ENCODE results near the gene ANK3. TPM values are rescaled to one million over a fixed set of nuclear protein-coding genes. Genes with fewer than 3 reads are reported as not detected.

Gene ANK3
- total RNA-seq, 2 experiments from 2014 or later = 43.5 to 47.1 TPM

DNA sequence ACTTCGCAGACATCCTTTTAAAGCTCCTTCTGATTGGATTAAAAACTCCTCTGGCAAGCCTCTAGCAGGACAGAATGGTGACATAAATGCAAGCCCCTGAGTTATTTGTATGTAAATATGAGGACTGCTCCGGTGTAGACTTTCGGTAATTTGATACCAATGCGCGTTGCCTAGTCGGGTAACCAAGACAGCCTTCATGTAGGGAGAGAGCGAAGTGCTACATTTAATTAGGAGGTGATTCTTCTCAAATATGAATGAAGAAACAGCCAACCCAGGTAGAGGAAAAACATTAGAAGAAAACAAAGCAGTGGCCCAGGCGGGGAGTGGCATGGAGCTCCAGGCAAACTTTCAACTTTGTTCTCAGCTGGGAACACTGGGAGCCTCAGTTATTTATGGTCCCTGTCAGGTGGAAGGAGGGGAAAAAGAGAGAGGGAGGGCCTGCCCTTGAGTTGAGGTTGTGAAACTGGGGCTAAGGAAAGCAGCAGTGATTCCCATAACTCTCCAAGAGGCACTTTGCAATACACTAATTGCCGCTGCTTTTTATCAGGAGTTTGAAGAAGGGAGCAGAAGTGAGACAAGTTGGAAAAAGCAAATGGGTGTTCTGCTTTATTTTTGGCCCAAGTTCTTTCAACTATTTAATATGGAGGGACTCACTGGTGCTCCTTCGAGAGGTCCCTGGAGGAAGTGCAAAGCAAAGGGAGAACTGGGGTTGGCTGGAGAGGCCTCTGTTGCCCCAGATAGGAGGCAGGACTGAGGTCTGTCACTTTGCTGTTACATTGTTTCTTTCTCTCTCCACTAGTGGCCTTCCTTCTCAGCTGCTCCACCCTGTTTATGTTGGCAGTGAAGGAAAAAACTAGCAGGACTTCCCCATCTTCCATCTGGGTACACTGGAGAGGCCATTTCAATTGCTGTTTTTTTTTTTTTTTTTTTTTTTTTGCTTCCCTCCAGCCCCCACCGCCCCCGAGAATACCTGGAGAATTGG is 248.7 kb downstream of the ANK3 start:
- no peaks in the 10 kb centered on the region for H3K9me3 Mint-ChIP-seq
- ChIA-PET POLR2A (no interaction called here), CTCF (no interaction called here)
- DNase-seq = no peak
- no peaks in the 10 kb centered on the region for H3K4me1 Mint-ChIP-seq
- no peaks in the 10 kb centered on the region for H3K27me3 Mint-ChIP-seq
- no peak overlapping the region for H3K4me3 Mint-ChIP-seq
- H3K36me3 Mint-ChIP-seq (ENCODE audit: low read depth) = peaks cover 12% of the 10 kb centered on the region
- H3K27ac Mint-ChIP-seq = no peak overlapping the region

DNA sequence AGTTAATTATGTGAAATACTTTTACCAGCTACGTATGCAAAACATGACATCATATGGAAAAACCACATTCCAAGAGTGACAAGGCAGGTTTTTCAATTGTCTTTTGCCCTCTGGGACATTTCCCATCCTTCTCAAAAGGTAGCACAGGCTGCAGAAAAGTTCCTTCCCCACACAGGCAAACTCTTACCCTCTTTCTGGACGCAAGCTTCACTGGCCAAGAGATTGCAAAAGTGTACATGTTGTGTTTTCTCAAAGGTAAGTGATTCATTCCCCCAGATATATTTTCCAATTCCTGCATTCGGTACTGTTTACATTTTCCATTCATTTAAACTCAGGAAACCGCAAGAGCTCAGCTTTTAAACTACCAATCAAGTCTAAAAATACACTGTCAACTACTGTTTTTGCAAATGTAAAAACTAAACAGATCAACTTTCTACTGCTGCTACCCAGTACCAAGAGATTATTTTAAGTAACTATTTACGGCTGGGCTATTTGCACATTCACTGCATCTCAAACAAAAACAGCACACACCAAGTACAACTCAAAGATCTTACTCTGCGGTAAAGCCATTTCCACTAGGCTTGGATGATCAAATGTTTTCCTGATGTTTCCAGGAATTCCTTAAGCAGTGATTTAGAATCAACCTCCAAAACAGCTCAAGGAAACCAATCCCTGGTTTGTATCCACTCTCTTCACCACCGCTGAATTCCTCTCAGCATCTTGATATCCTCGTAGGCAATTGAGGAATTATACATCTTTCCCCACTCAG is 249.7 kb downstream of the ANK3 start:
- peaks cover 5% of the 10 kb centered on the region for H3K4me1 Mint-ChIP-seq
- no peak overlapping the region for H3K27ac Mint-ChIP-seq
- CTCF ChIA-PET = interaction anchor here (0.6 to 0.9 kb wide), 2 partner anchors 16 to 1898 kb away, joined by 3 to 4 read pairs; no protein-coding TSS in a partner anchor
- H3K9me3 Mint-ChIP-seq = no peaks in the 10 kb centered on the region
- peaks cover 13% of the 10 kb centered on the region for H3K36me3 Mint-ChIP-seq (ENCODE audit: low read depth)
- POLR2A ChIA-PET = no interaction called here
- DNase-seq = no peak
- no peaks in the 10 kb centered on the region for H3K27me3 Mint-ChIP-seq
- no peak overlapping the region for H3K4me3 Mint-ChIP-seq

DNA sequence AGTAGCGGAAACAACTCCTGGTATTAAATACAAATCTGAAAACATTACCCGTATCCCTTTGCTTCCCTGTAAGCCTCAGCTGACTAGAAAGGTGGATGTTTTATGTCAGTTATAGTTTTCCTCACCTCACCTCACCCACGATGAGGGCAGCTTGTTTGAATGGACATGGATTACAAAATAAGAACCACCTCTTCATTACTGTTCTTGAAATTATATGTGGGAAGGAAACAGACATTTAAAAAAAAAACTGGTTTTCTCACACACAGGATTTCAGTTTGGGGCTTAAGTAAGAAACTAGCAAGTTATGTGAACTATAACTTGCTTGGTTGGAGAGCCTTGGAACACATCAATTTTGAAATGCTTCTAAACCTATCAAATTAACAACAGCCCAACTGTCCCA is 250.4 kb downstream of the ANK3 start:
- no peak for DNase-seq
- H3K4me1 Mint-ChIP-seq = peaks cover 10% of the 10 kb centered on the region
- POLR2A ChIA-PET = no interaction called here
- no peaks in the 10 kb centered on the region for H3K27me3 Mint-ChIP-seq
- H3K4me3 Mint-ChIP-seq = no peak overlapping the region
- H3K9me3 Mint-ChIP-seq = no peaks in the 10 kb centered on the region
- H3K27ac Mint-ChIP-seq = no peak overlapping the region
- peaks cover 9% of the 10 kb centered on the region for H3K36me3 Mint-ChIP-seq (ENCODE audit: low read depth)
- CTCF ChIA-PET = interaction anchor here (0.9 kb wide), 1 partner anchor 17 kb away, joined by 3 read pairs; no protein-coding TSS in a partner anchor

DNA sequence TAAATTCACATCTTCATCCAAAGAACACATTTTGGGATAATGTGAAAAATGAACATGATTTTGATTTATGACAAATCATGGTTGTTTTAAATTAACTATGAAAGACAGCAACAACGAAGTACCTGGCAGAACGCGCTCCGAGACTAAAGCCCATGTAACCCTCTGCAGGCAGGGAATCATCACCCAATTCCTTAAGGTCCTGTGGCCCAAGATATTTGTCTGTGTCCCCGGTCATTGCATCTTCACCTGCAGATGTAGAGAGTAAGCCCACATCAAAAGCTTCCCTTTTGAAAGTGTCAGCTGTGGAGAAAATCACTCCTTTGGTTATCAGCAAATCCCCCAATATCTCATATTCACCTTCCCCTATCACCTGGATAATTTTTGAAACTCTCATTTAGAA is 250.8 kb downstream of the ANK3 start:
- ChIA-PET POLR2A (no interaction called here), CTCF (interaction anchor here (0.9 kb wide), 1 partner anchor 17 kb away, joined by 3 read pairs; no protein-coding TSS in a partner anchor)
- H3K4me1 Mint-ChIP-seq = peaks cover 10% of the 10 kb centered on the region
- no peak for DNase-seq
- no peak overlapping the region for H3K27ac Mint-ChIP-seq
- no peaks in the 10 kb centered on the region for H3K27me3 Mint-ChIP-seq
- no peaks in the 10 kb centered on the region for H3K9me3 Mint-ChIP-seq
- H3K36me3 Mint-ChIP-seq (ENCODE audit: low read depth) = peaks cover 12% of the 10 kb centered on the region
- H3K4me3 Mint-ChIP-seq = no peak overlapping the region

DNA sequence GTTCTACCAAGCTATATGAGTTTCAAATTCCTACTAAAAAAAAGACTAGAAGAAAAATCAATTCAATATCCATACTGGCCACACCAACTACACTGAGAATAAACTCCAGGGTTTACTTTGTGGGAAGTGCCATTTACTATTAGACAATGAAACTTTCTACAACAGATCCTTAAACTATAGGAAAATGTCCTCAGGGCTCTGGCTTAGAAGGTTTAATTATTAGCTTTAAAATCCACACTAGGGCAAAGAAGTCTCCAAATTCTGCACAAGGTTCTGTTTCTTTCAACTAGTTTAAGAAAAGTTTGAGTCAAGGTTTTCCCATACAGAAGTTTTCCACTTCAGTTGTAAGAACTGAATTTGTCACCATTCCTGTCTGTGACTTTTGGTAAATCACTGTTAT is 251.6 kb downstream of the ANK3 start:
- no peaks in the 10 kb centered on the region for H3K9me3 Mint-ChIP-seq
- H3K4me3 Mint-ChIP-seq = no peak overlapping the region
- no peaks in the 10 kb centered on the region for H3K27me3 Mint-ChIP-seq
- H3K27ac Mint-ChIP-seq = no peak overlapping the region
- DNase-seq = no peak
- ChIA-PET CTCF (no interaction called here), POLR2A (no interaction called here)
- H3K36me3 Mint-ChIP-seq (ENCODE audit: low read depth) = peaks cover 15% of the 10 kb centered on the region
- H3K4me1 Mint-ChIP-seq = peaks cover 10% of the 10 kb centered on the region

DNA sequence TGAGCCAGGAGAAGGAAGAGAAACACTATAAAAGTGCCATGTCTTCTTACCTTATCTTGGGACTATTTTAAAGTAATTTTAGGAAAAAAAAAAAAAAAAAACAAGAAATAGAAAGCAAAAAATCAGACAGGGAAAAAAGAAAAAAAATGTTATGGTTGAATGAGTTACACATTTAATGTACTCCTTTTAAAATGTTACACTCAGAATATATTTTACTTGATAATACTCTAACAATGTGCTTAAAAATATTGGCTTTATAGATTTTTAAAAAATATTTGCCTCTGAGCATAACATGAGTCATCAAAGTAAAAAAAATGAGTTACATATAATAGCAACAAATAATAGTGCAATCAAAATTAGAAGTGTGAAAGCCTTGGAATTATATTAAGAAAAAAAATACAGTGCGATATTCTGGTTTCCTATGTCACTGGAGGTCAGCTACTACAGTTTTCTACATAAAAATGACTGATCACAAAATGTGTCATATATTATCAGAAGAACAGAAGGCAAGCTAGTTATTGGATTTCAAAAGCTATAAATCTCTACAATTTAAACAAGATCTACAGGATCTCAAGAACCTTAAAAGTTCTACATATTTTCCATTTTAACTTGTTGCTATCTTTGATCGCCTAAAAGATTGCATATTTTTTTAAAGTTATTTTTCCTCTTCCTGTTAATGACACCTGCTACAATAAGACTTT is 252.2 kb downstream of the ANK3 start:
- CTCF ChIA-PET = no interaction called here
- Mint-ChIP-seq H3K9me3 (no peaks in the 10 kb centered on the region), H3K4me1 (peaks cover 10% of the 10 kb centered on the region), H3K4me3 (no peak overlapping the region), H3K27me3 (no peaks in the 10 kb centered on the region), H3K27ac (no peak overlapping the region), H3K36me3 (ENCODE audit: low read depth) (peaks cover 16% of the 10 kb centered on the region)
- POLR2A ChIA-PET = no interaction called here
- DNase-seq = no peak

DNA sequence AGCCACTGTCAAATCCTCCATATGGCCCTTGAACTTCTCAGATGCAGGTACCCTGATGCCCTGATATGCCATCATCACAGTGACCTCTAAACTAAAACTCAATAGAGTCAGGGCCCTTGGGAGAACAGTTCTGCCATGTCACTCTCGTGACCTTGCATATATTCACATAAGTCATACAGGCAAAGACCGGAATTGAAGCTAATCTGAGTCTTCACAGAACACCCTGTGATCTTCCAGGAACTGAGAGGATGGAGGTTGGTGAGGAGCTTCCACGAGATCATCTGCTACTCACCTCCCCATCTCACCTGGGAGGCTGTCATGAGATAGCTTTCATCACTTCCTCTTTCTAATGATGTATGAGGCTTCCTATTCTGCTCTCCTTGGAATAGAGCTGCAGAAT is 254.7 kb downstream of the ANK3 start:
- CTCF ChIA-PET = interaction anchor here (0.6 kb wide), 1 partner anchor 42 kb away, joined by 3 read pairs; no protein-coding TSS in a partner anchor

DNA sequence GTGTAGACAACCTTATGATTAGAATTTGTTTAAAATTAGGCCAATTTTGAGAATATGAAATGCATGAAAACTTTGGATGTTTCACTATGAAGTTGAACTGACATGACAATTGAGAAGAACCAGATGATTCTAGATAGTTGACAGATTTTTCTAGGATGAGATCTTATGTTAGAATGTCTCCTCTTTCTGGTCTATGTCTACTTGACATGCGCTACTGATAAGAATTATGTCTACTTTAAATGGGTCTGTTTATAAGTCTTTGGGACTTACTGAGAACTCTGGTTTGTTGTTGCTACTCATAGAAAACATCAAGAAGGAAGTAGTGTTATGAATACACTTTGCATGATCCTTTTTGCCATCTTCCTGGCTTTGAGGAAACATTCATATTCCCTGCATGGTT is 255.1 kb downstream of the ANK3 start:
- no peak for DNase-seq
- ChIA-PET CTCF (interaction anchor here (0.6 kb wide), 1 partner anchor 43 kb away, joined by 3 read pairs; no protein-coding TSS in a partner anchor), POLR2A (no interaction called here)
- Mint-ChIP-seq H3K4me3 (no peak overlapping the region), H3K27ac (no peak overlapping the region), H3K27me3 (no peaks in the 10 kb centered on the region), H3K36me3 (ENCODE audit: low read depth) (peaks cover 19% of the 10 kb centered on the region), H3K4me1 (peaks cover 10% of the 10 kb centered on the region), H3K9me3 (no peaks in the 10 kb centered on the region)

More for the DNA sequence above, 254.7 kb downstream of the ANK3 start:
- Mint-ChIP-seq H3K27ac (no peak overlapping the region), H3K36me3 (ENCODE audit: low read depth) (peaks cover 19% of the 10 kb centered on the region), H3K4me1 (peaks cover 10% of the 10 kb centered on the region), H3K27me3 (no peaks in the 10 kb centered on the region), H3K9me3 (no peaks in the 10 kb centered on the region), H3K4me3 (no peak overlapping the region)
- no peak for DNase-seq
- POLR2A ChIA-PET = no interaction called here

DNA sequence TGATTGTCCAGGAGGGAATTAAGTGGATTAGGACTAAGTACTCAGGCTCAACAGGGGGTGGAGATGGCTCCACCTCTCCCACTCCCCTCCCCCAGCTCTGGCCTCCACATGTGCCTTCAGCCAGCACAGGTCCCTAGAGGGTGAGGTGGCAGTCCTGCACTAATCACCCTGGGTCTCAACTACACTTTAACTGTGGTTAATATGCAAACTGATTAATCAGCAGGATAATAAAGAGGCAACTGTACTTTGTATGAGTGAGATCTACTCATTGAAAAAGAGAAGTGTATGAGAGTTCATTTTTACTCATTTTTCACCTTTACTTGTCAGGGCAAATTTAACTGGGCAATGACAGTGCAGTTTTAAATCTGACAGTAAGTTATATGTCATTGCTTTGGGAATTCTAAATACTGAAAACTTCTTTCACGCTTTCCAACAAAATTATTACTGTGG is 259.5 kb downstream of the ANK3 start:
- peaks cover 16% of the 10 kb centered on the region for H3K36me3 Mint-ChIP-seq (ENCODE audit: low read depth)
- DNase-seq = no peak
- CTCF ChIA-PET = no interaction called here
- peaks cover 6% of the 10 kb centered on the region for H3K4me1 Mint-ChIP-seq
- POLR2A ChIA-PET = no interaction called here
- no peak overlapping the region for H3K27ac Mint-ChIP-seq
- H3K9me3 Mint-ChIP-seq = no peaks in the 10 kb centered on the region
- H3K4me3 Mint-ChIP-seq = no peak overlapping the region
- no peaks in the 10 kb centered on the region for H3K27me3 Mint-ChIP-seq

DNA sequence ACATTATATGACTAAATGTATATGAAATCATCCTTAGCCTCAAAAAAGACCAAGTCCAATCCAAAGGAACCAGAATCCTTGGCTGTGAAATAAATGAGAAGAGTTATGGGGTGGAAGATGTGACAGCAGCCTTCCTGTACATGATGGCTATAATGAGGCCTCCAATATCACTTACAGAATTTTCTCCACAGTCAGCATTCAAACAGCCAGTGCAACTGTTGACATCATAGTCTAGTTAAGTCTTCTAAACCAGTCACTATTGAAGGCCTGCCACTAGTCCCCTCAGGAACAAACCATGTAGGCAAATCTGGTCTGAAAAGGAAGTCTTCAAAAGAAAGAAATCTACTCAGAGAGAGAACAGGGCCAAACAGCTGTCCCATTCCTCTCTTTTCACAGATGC is 263.8 kb downstream of the ANK3 start:
- Mint-ChIP-seq H3K9me3 (no peaks in the 10 kb centered on the region), H3K27me3 (no peaks in the 10 kb centered on the region), H3K36me3 (ENCODE audit: low read depth) (no peaks in the 10 kb centered on the region), H3K4me1 (no peaks in the 10 kb centered on the region), H3K27ac (no peak overlapping the region), H3K4me3 (no peak overlapping the region)
- ChIA-PET CTCF (no interaction called here), POLR2A (no interaction called here)
- no peak for DNase-seq

DNA sequence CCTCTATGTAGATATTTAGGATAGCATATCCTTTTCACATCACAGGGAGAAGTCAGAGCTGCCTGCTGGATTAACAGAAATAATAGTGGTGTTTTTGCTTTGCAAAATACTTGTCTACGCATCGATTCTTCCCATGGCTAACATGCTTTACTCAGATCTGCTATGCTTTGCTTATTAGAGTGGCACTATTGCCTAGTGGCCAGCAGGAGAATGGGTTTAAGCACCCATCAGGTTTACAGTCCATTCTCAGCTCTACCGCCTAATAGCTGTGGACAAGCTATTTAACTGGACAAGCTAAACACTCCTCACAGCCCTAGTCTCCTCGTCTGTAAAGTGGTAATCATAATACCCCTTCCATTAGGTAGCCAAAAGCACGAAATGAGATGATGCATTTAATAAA is 265.1 kb downstream of the ANK3 start:
- H3K36me3 Mint-ChIP-seq (ENCODE audit: low read depth) = no peaks in the 10 kb centered on the region
- ChIA-PET CTCF (no interaction called here), POLR2A (no interaction called here)
- no peaks in the 10 kb centered on the region for H3K9me3 Mint-ChIP-seq
- no peaks in the 10 kb centered on the region for H3K4me1 Mint-ChIP-seq
- DNase-seq = no peak
- H3K27ac Mint-ChIP-seq = no peak overlapping the region
- no peaks in the 10 kb centered on the region for H3K27me3 Mint-ChIP-seq
- no peak overlapping the region for H3K4me3 Mint-ChIP-seq

DNA sequence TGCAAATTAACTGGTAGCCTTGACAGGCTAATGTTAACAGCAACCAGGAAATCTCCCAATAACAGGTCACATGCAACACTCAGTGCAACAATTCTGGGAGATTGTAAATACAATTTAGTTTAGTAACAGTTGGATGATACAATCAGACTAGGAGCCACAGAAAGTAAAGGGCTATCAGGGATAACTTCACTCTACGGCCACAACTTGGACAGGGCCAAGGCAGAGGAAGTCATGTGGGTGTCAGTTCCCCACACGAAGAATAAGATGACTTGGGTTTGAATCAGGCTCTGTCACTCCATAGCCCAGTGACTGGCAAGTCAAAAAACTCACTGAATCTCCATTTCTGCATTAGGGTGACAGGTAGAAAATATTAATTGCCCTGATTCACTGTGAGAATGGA is 266.0 kb downstream of the ANK3 start:
- Mint-ChIP-seq H3K36me3 (ENCODE audit: low read depth) (no peaks in the 10 kb centered on the region), H3K4me1 (no peaks in the 10 kb centered on the region), H3K9me3 (no peaks in the 10 kb centered on the region), H3K27ac (no peak overlapping the region), H3K27me3 (no peaks in the 10 kb centered on the region), H3K4me3 (no peak overlapping the region)
- DNase-seq = no peak
- ChIA-PET CTCF (no interaction called here), POLR2A (no interaction called here)

DNA sequence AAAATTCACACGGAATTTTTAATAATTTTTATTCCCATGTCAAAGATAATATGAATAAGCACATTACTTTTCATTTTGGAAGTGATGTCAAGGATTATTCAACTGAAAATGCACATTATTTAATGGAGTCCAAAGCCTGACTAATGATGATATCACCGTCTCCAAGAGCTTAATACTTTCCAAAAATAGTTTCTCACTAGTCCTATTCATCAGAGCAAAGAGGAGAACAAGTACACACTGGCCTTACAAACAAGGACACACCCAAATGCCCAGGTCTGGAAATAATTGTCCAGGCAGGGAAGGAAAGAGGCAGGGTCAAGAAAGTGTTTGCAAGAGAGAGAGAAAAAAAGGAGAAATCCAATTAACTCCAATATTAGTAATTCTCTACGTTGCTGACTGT is 266.5 kb downstream of the ANK3 start:
- DNase-seq = no peak
- Mint-ChIP-seq H3K27ac (no peak overlapping the region), H3K36me3 (ENCODE audit: low read depth) (no peaks in the 10 kb centered on the region), H3K4me3 (no peak overlapping the region), H3K4me1 (no peaks in the 10 kb centered on the region), H3K27me3 (no peaks in the 10 kb centered on the region), H3K9me3 (no peaks in the 10 kb centered on the region)
- ChIA-PET CTCF (no interaction called here), POLR2A (no interaction called here)
